ENCODE measurements around the gene TCERG1L. TPM values are rescaled to one million over a fixed set of nuclear protein-coding genes. Genes with fewer than 3 reads are reported as not detected.

TCERG1L gene
- total RNA-seq, 1 experiment from 2014 or later, result not detected

GRCh38 chr10:131206111-131206995 lies 105.2 kb downstream of the TCERG1L start:
- H3K9ac ChIP-seq (ENCODE audit: low read length), result no peak overlapping the region
- H3K36me3 ChIP-seq (ENCODE audit: insufficient read depth, low read length), result no peaks in the 10 kb centered on the region

GRCh38 chr10:131205556-131205955 lies 106.0 kb downstream of the TCERG1L start:
- no peaks in the 10 kb centered on the region for H3K9me3 ChIP-seq (ENCODE audit: low read length)
- H2AFZ ChIP-seq (ENCODE audit: low read length), result no peak overlapping the region
- H3K36me3 ChIP-seq (ENCODE audit: insufficient read depth, low read length), result no peaks in the 10 kb centered on the region
- H3K27ac ChIP-seq (ENCODE audit: low read length), result no peak overlapping the region
- H3K79me2 ChIP-seq (ENCODE audit: low read length), result no peaks in the 10 kb centered on the region
- no peak overlapping the region for H3K4me2 ChIP-seq (ENCODE audit: low read depth, low read length, poor library complexity, severe bottlenecking)
- no peaks in the 10 kb centered on the region for H3K27me3 ChIP-seq (ENCODE audit: low read length)
- H4K20me1 ChIP-seq (ENCODE audit: insufficient read depth, low read depth, low read length), result no peaks in the 10 kb centered on the region
- H3K4me3 ChIP-seq (ENCODE audit: low read length), result no peak overlapping the region
- no peaks in the 10 kb centered on the region for H3K9me2 ChIP-seq (replicated peaks; ENCODE audit: insufficient read depth, low read length)
- H3K4me1 ChIP-seq (ENCODE audit: low read length), result no peaks in the 10 kb centered on the region
- DNase-seq, result no peak
- no peak overlapping the region for H3K9ac ChIP-seq (ENCODE audit: low read length)

More at GRCh38 chr10:131206111-131206995, 105.2 kb downstream of the TCERG1L start:
- H3K9me3 ChIP-seq (ENCODE audit: low read length), result no peaks in the 10 kb centered on the region
- no peak overlapping the region for H2AFZ ChIP-seq (ENCODE audit: low read length)
- no peak overlapping the region for H3K27ac ChIP-seq (ENCODE audit: low read length)
- no peaks in the 10 kb centered on the region for H4K20me1 ChIP-seq (ENCODE audit: insufficient read depth, low read depth, low read length)
- no peaks in the 10 kb centered on the region for H3K9me2 ChIP-seq (replicated peaks; ENCODE audit: insufficient read depth, low read length)
- DNase-seq, result no peak
- H3K4me1 ChIP-seq (ENCODE audit: low read length), result no peaks in the 10 kb centered on the region
- H3K4me2 ChIP-seq (ENCODE audit: low read depth, low read length, poor library complexity, severe bottlenecking), result no peak overlapping the region
- H3K4me3 ChIP-seq (ENCODE audit: low read length), result no peak overlapping the region
- H3K27me3 ChIP-seq (ENCODE audit: low read length), result no peaks in the 10 kb centered on the region
- no peaks in the 10 kb centered on the region for H3K79me2 ChIP-seq (ENCODE audit: low read length)

GRCh38 chr10:131204406-131205152 lies 106.9 kb downstream of the TCERG1L start:
- no peak for DNase-seq
- H3K4me2 ChIP-seq (ENCODE audit: low read depth, low read length, poor library complexity, severe bottlenecking), result no peak overlapping the region
- no peak overlapping the region for H2AFZ ChIP-seq (ENCODE audit: low read length)
- no peaks in the 10 kb centered on the region for H3K27me3 ChIP-seq (ENCODE audit: low read length)
- no peak overlapping the region for H3K9ac ChIP-seq (ENCODE audit: low read length)
- H3K79me2 ChIP-seq (ENCODE audit: low read length), result no peaks in the 10 kb centered on the region
- H3K36me3 ChIP-seq (ENCODE audit: insufficient read depth, low read length), result no peaks in the 10 kb centered on the region
- H3K4me1 ChIP-seq (ENCODE audit: low read length), result no peaks in the 10 kb centered on the region
- H3K27ac ChIP-seq (ENCODE audit: low read length), result no peak overlapping the region
- no peaks in the 10 kb centered on the region for H4K20me1 ChIP-seq (ENCODE audit: insufficient read depth, low read depth, low read length)
- H3K9me3 ChIP-seq (ENCODE audit: low read length), result no peaks in the 10 kb centered on the region
- no peak overlapping the region for H3K4me3 ChIP-seq (ENCODE audit: low read length)
- H3K9me2 ChIP-seq (replicated peaks; ENCODE audit: insufficient read depth, low read length), result no peaks in the 10 kb centered on the region

GRCh38 chr10:131203456-131204357 lies 107.8 kb downstream of the TCERG1L start:
- Histone ChIP-seq H3K9me3 (ENCODE audit: low read length) (no peaks in the 10 kb centered on the region), H3K9me2 (replicated peaks; ENCODE audit: insufficient read depth, low read length) (no peaks in the 10 kb centered on the region), H3K9ac (ENCODE audit: low read length) (no peak overlapping the region), H3K4me1 (ENCODE audit: low read length) (no peaks in the 10 kb centered on the region), H3K79me2 (ENCODE audit: low read length) (no peaks in the 10 kb centered on the region), H2AFZ (ENCODE audit: low read length) (no peak overlapping the region), H3K27ac (ENCODE audit: low read length) (no peak overlapping the region), H4K20me1 (ENCODE audit: insufficient read depth, low read depth, low read length) (no peaks in the 10 kb centered on the region), H3K27me3 (ENCODE audit: low read length) (no peaks in the 10 kb centered on the region), H3K4me3 (ENCODE audit: low read length) (no peak overlapping the region), H3K36me3 (ENCODE audit: insufficient read depth, low read length) (no peaks in the 10 kb centered on the region), H3K4me2 (ENCODE audit: low read depth, low read length, poor library complexity, severe bottlenecking) (no peak overlapping the region)
- DNase-seq, result no peak

GRCh38 chr10:131202990-131203389 lies 108.5 kb downstream of the TCERG1L start:
- H3K79me2 ChIP-seq (ENCODE audit: low read length), result no peaks in the 10 kb centered on the region

GRCh38 chr10:131201741-131202515 lies 109.6 kb downstream of the TCERG1L start:
- no peaks in the 10 kb centered on the region for H3K79me2 ChIP-seq (ENCODE audit: low read length)
- no peaks in the 10 kb centered on the region for H3K9me3 ChIP-seq (ENCODE audit: low read length)
- H3K4me2 ChIP-seq (ENCODE audit: low read depth, low read length, poor library complexity, severe bottlenecking), result no peak overlapping the region
- H3K36me3 ChIP-seq (ENCODE audit: insufficient read depth, low read length), result no peaks in the 10 kb centered on the region
- H3K4me1 ChIP-seq (ENCODE audit: low read length), result no peaks in the 10 kb centered on the region
- no peak overlapping the region for H3K27ac ChIP-seq (ENCODE audit: low read length)
- no peaks in the 10 kb centered on the region for H4K20me1 ChIP-seq (ENCODE audit: insufficient read depth, low read depth, low read length)
- no peaks in the 10 kb centered on the region for H3K27me3 ChIP-seq (ENCODE audit: low read length)
- H3K9me2 ChIP-seq (replicated peaks; ENCODE audit: insufficient read depth, low read length), result no peaks in the 10 kb centered on the region
- no peak overlapping the region for H2AFZ ChIP-seq (ENCODE audit: low read length)
- H3K9ac ChIP-seq (ENCODE audit: low read length), result no peak overlapping the region
- no peak for DNase-seq
- H3K4me3 ChIP-seq (ENCODE audit: low read length), result no peak overlapping the region

More at GRCh38 chr10:131202990-131203389, 108.5 kb downstream of the TCERG1L start:
- no peaks in the 10 kb centered on the region for H3K36me3 ChIP-seq (ENCODE audit: insufficient read depth, low read length)
- no peaks in the 10 kb centered on the region for H3K9me2 ChIP-seq (replicated peaks; ENCODE audit: insufficient read depth, low read length)
- H3K27me3 ChIP-seq (ENCODE audit: low read length), result no peaks in the 10 kb centered on the region
- H4K20me1 ChIP-seq (ENCODE audit: insufficient read depth, low read depth, low read length), result no peaks in the 10 kb centered on the region
- H3K9me3 ChIP-seq (ENCODE audit: low read length), result no peaks in the 10 kb centered on the region
- no peak overlapping the region for H3K9ac ChIP-seq (ENCODE audit: low read length)
- no peak overlapping the region for H2AFZ ChIP-seq (ENCODE audit: low read length)
- H3K27ac ChIP-seq (ENCODE audit: low read length), result no peak overlapping the region
- H3K4me1 ChIP-seq (ENCODE audit: low read length), result no peaks in the 10 kb centered on the region
- no peak overlapping the region for H3K4me2 ChIP-seq (ENCODE audit: low read depth, low read length, poor library complexity, severe bottlenecking)
- H3K4me3 ChIP-seq (ENCODE audit: low read length), result no peak overlapping the region
- DNase-seq, result no peak

GRCh38 chr10:131200856-131201470 lies 110.6 kb downstream of the TCERG1L start:
- Histone ChIP-seq H3K79me2 (ENCODE audit: low read length) (no peaks in the 10 kb centered on the region), H3K4me2 (ENCODE audit: low read depth, low read length, poor library complexity, severe bottlenecking) (no peak overlapping the region)
- no peak for DNase-seq

More at GRCh38 chr10:131200856-131201470, 110.6 kb downstream of the TCERG1L start:
- no peaks in the 10 kb centered on the region for H3K4me1 ChIP-seq (ENCODE audit: low read length)
- no peak overlapping the region for H2AFZ ChIP-seq (ENCODE audit: low read length)
- H3K4me3 ChIP-seq (ENCODE audit: low read length), result no peak overlapping the region
- no peaks in the 10 kb centered on the region for H3K9me2 ChIP-seq (replicated peaks; ENCODE audit: insufficient read depth, low read length)
- H3K27ac ChIP-seq (ENCODE audit: low read length), result no peak overlapping the region
- no peaks in the 10 kb centered on the region for H3K27me3 ChIP-seq (ENCODE audit: low read length)
- no peak overlapping the region for H3K9ac ChIP-seq (ENCODE audit: low read length)
- H3K36me3 ChIP-seq (ENCODE audit: insufficient read depth, low read length), result no peaks in the 10 kb centered on the region
- H3K9me3 ChIP-seq (ENCODE audit: low read length), result no peaks in the 10 kb centered on the region
- no peaks in the 10 kb centered on the region for H4K20me1 ChIP-seq (ENCODE audit: insufficient read depth, low read depth, low read length)

Data from Karpas-422 (cell line).